ENCODE data around the gene ICAM4. TPM values are rescaled to one million over a fixed set of nuclear protein-coding genes. Genes with fewer than 3 reads are reported as not detected.
"Not testable (repeated sequence)": the region's sequence is repeated elsewhere in the genome, so short reads cannot be mapped to it uniquely, and the experiment has no call there.

The ICAM4 gene
- not detected for total RNA-seq

- Histone ChIP-seq H3K27ac (no peak within 1 kb of the TSS), H3K9me3 (no peaks in the 10 kb centered on the region), H3K4me1 (peaks cover 65% of the 10 kb centered on the region), H3K4me3 (no peak within 1 kb of the TSS), H3K36me3 (peaks cover 0 to 19% of the 10 kb centered on the region in 2 donors), H3K27me3 (peaks cover 6% of the 10 kb centered on the region)
- DNase-seq (ENCODE audit: extremely low spot score in 2 of 2), result no peak
- TF ChIP-seq POLR2AphosphoS5 (IDR thresholded peaks at IDR 0.05; ENCODE audit: insufficient read depth in 1 of 2, low read depth in 1 of 2) (no peak), CTCF (IDR thresholded peaks at IDR 0.05) (no peak), POLR2A (IDR thresholded peaks at IDR 0.05) (no peak)
- intact Hi-C loops (cut with DNase I), result no loop called here
Observed at GRCh38 chr19:10286803-10287737, at the start of gene ICAM4. TSS of gene ICAM4 (plus strand) at chr19:10286955. CDS start at chr19:10287013, 58 bp downstream.

- H3K4me3 ChIP-seq, result no peak overlapping the region
- no peaks in the 10 kb centered on the region for H3K36me3 ChIP-seq
- TF ChIP-seq POLR2A (IDR thresholded peaks at IDR 0.05) (no peak), CTCF (IDR thresholded peaks at IDR 0.05) (no peak), POLR2AphosphoS5 (IDR thresholded peaks at IDR 0.05; ENCODE audit: insufficient read depth in 1 of 2, low read depth in 1 of 2) (no peak)
- H3K27me3 ChIP-seq, result no peaks in the 10 kb centered on the region
- H3K4me1 ChIP-seq, result peaks cover 21% of the 10 kb centered on the region
- no peak for DNase-seq (ENCODE audit: extremely low spot score in 2 of 2)
- no peaks in the 10 kb centered on the region for H3K9me3 ChIP-seq
- intact Hi-C loops (cut with DNase I), result no loop called here
- peak overlapping the region; percentile 71 for H3K27ac ChIP-seq
Observed at GRCh38 chr19:10237702-10238101, 49.1 kb upstream of the ICAM4 start.

GRCh38 chr19:10238172-10238783 is 48.5 kb upstream of the ICAM4 start:
- Histone ChIP-seq H3K4me1 (peaks cover 21% of the 10 kb centered on the region), H3K36me3 (no peaks in the 10 kb centered on the region), H3K4me3 (no peak overlapping the region), H3K9me3 (no peaks in the 10 kb centered on the region), H3K27me3 (no peaks in the 10 kb centered on the region), H3K27ac (peak overlapping the region; percentile 71)
- TF ChIP-seq POLR2A (IDR thresholded peaks at IDR 0.05), result no peak
- TF ChIP-seq POLR2AphosphoS5 (IDR thresholded peaks at IDR 0.05; ENCODE audit: insufficient read depth in 1 of 2, low read depth in 1 of 2), result peak in 1 of 2 donors; percentile 83
- intact Hi-C loops (cut with DNase I), result no loop called here
- DNase-seq (ENCODE audit: extremely low spot score in 2 of 2), result no peak

GRCh38 chr19:10241826-10242449 is 44.8 kb upstream of the ICAM4 start:
- H3K36me3 ChIP-seq; H3K9me3 ChIP-seq; H3K4me3 ChIP-seq; DNase-seq (ENCODE audit: extremely low spot score in 2 of 2); H3K27ac ChIP-seq; H3K27me3 ChIP-seq; intact Hi-C loops (cut with DNase I): not testable (repeated sequence)
- H3K4me1 ChIP-seq, result peaks cover 10% of the 10 kb centered on the region

GRCh38 chr19:10243606-10244005 is 43.1 kb upstream of the ICAM4 start:
- intact Hi-C loops (cut with DNase I), result no loop called here

More at GRCh38 chr19:10243606-10244005, 43.1 kb upstream of the ICAM4 start:
- TF ChIP-seq CTCF (IDR thresholded peaks at IDR 0.05), result no peak
- no peak for TF ChIP-seq POLR2AphosphoS5 (IDR thresholded peaks at IDR 0.05; ENCODE audit: insufficient read depth in 1 of 2, low read depth in 1 of 2)
- TF ChIP-seq POLR2A (IDR thresholded peaks at IDR 0.05), result no peak
- DNase-seq (ENCODE audit: extremely low spot score in 2 of 2), result no peak
- Histone ChIP-seq H3K4me3 (no peak overlapping the region), H3K4me1 (no peaks in the 10 kb centered on the region), H3K36me3 (no peaks in the 10 kb centered on the region), H3K27ac (no peak overlapping the region), H3K9me3 (no peaks in the 10 kb centered on the region), H3K27me3 (no peaks in the 10 kb centered on the region)

All from vagina (tissue), 2 donors.